NCI-H2107 treated with DMSO at 0.1 percent for 48 hours (cell line): ENCODE results near the gene SOX9.
"Not testable (repeated sequence)": the region's sequence is repeated elsewhere in the genome, so short reads cannot be mapped to it uniquely, and the experiment has no call there.

Source experiments
- DNase-seq: peaks from one replicate; lab custom pipeline; 2025; ENCODE audit not compliant: unreplicated experiment; lab: John Stamatoyannopoulos, UW

The SOX9 gene

GRCh38 chr17:72110942-72111318, 9.9 kb upstream of the SOX9 start:
- DNase-seq, result no peak

- DNase-seq, result peak; percentile 59
Measured at GRCh38 chr17:72111336-72111923, 9.4 kb upstream of the SOX9 start.

- not testable (repeated sequence) for DNase-seq
Measured at GRCh38 chr17:72111926-72112325, 8.9 kb upstream of the SOX9 start.

- DNase-seq, result no peak
Measured at GRCh38 chr17:72113751-72114150, 7.1 kb upstream of the SOX9 start.

GRCh38 chr17:72115781-72116525, 4.9 kb upstream of the SOX9 start:
- no peak for DNase-seq

GRCh38 chr17:72116661-72117521, 3.9 kb upstream of the SOX9 start:
- DNase-seq, result no peak

- DNase-seq, result no peak
Measured at GRCh38 chr17:72117535-72118334, 3.1 kb upstream of the SOX9 start.

- DNase-seq, result peak; percentile 65
Measured at GRCh38 chr17:72118335-72119076, 2.3 kb upstream of the SOX9 start.

- DNase-seq, result no peak
Measured at GRCh38 chr17:72119077-72119872, 1.5 kb upstream of the SOX9 start.

- DNase-seq, result no peak
Measured at GRCh38 chr17:72119873-72120641, 763 bp upstream of the SOX9 start.

GRCh38 chr17:72121164-72122009, 567 bp downstream of the SOX9 start:
- DNase-seq, result no peak

GRCh38 chr17:72122010-72122764, 1.4 kb downstream of the SOX9 start:
- no peak for DNase-seq

GRCh38 chr17:72122765-72123529, 2.1 kb downstream of the SOX9 start:
- DNase-seq, result no peak

GRCh38 chr17:72123530-72124437, 3.0 kb downstream of the SOX9 start:
- no peak for DNase-seq

- no peak for DNase-seq
Measured at GRCh38 chr17:72124438-72124775, 3.6 kb downstream of the SOX9 start.

- DNase-seq, result no peak
Measured at GRCh38 chr17:72125226-72125651, 4.4 kb downstream of the SOX9 start.
